SK-N-SH (cell line): ENCODE measurements around the gene HVCN1. TPM values are rescaled to one million over a fixed set of nuclear protein-coding genes. Genes with fewer than 3 reads are reported as not detected.

Experiments used
- CTCF ChIA-PET: fragments of 300-600, 350-600 bp; formaldehyde crosslinking; extraction: SDS; loops from one replicate; lab custom pipeline; 2021; lab: Yijun Ruan, JAX
- POLR2A ChIA-PET: fragments of 350-600 bp; sonication (Branson Sonifier 250); formaldehyde crosslinking; extraction: SDS; loops from one replicate; lab custom pipeline; 2020; ENCODE audit warnings: antibody characterized with exemption, inconsistent platforms; lab: Yijun Ruan, JAX
- DNase-seq: peaks from one replicate; pipeline ENCODE4 v3.0.0; 2012
- H2AFZ ChIP-seq: fragments of 200-600 bp; sonication (generic); 2 replicates; pipeline ENCODE4 v1.8.1; 2016; ENCODE audit warnings: antibody characterized with exemption, mild to moderate bottlenecking, low read depth
- H3F3A ChIP-seq: fragments of 200-600 bp; sonication (generic); replicated peaks from 2 replicates; pipeline ENCODE3; 2016; ENCODE audit warnings: antibody characterized with exemption, mild to moderate bottlenecking; ENCODE audit not compliant: insufficient read depth
- H3K27ac ChIP-seq, 2 experiments: fragments of 200-500 bp in 1 of 2; fragments of 200-600 bp in 1 of 2; sonication (Bioruptor generic) in 1 of 2; sonication (generic), shearing (Covaris generic) in 1 of 2; 2 replicates each; pipeline versions ENCODE4 v1.5.1 to v1.6.1; 2014 to 2016; ENCODE audit warnings: low read depth in 2 of 2, inconsistent platforms in 1 of 2, low read length in 1 of 2, mild to moderate bottlenecking in 1 of 2, mixed read lengths in 1 of 2
- H3K27me3 ChIP-seq: fragments of 200-600 bp; sonication (generic), shearing (Covaris generic); 2 replicates; pipeline ENCODE4 v1.6.1; 2016; ENCODE audit warnings: mixed run types; ENCODE audit not compliant: insufficient read depth
- H3K36me3 ChIP-seq, 2 experiments: fragments of 200-500 bp in 1 of 2; fragments of 200-600 bp in 1 of 2; sonication (Bioruptor generic) in 1 of 2; sonication (generic) in 1 of 2; replicated peaks in 1 of 2; 2 replicates each; pipeline versions ENCODE3 to v1.5.1; 2014 to 2016; ENCODE audit warnings: low read length in 1 of 2, mild to moderate bottlenecking in 1 of 2; ENCODE audit not compliant: insufficient read depth in 2 of 2, control insufficient read depth in 1 of 2
- H3K4me1 ChIP-seq, 2 experiments: fragments of 200-500 bp in 1 of 2; fragments of 200-600 bp in 1 of 2; sonication (Bioruptor generic) in 1 of 2; sonication (generic), shearing (Covaris generic) in 1 of 2; 2 replicates each; pipeline versions ENCODE4 v1.5.1 to v1.6.1; 2014 to 2016; ENCODE audit warnings: low read depth in 1 of 2, low read length in 1 of 2, mixed run types in 1 of 2; ENCODE audit not compliant: insufficient read depth in 2 of 2, control insufficient read depth in 1 of 2
- H3K4me2 ChIP-seq: fragments of 200-600 bp; sonication (generic), shearing (Covaris generic); 2 replicates; pipeline ENCODE4 v1.6.1; 2017; ENCODE audit warnings: mixed run types
- H3K4me3 ChIP-seq, 2 experiments: fragments of 200-500 bp in 1 of 2; fragments of 200-600 bp in 1 of 2; sonication (Bioruptor generic) in 1 of 2; sonication (generic), shearing (Covaris generic) in 1 of 2; 2 replicates each; pipeline versions ENCODE4 v1.5.1 to v1.8.1; 2014 to 2016; ENCODE audit warnings: low read depth in 2 of 2, inconsistent platforms in 1 of 2, low read length in 1 of 2, mild to moderate bottlenecking in 1 of 2, mixed read lengths in 1 of 2, moderate library complexity in 1 of 2
- H3K79me2 ChIP-seq: fragments of 200-600 bp; sonication (generic); 2 replicates; pipeline ENCODE4 v1.8.1; 2017; ENCODE audit warnings: mild to moderate bottlenecking; ENCODE audit not compliant: insufficient read depth
- H3K9ac ChIP-seq: fragments of 200-600 bp; sonication (generic); 2 replicates; pipeline ENCODE4 v1.6.1; 2017; ENCODE audit warnings: mixed run types
- H3K9me2 ChIP-seq: fragments of 200-600 bp; sonication (generic); 2 replicates; pipeline ENCODE4 v1.6.1; 2017; ENCODE audit warnings: mixed run types
- H3K9me3 ChIP-seq: fragments of 200-600 bp; sonication (generic); 2 replicates; pipeline ENCODE4 v1.6.1; 2017; ENCODE audit warnings: mixed run types, mild to moderate bottlenecking, moderate library complexity
- H4K20me1 ChIP-seq: fragments of 200-600 bp; sonication (generic); 2 replicates; pipeline ENCODE4 v1.6.1; 2017; ENCODE audit warnings: mild to moderate bottlenecking, mixed run types; ENCODE audit not compliant: insufficient read depth
- ELF1 ChIP-seq: IDR thresholded peaks from 2 replicates; pipeline ENCODE4 v1.4.0; 2012
- EP300 ChIP-seq, 2 experiments: IDR thresholded peaks; 2 replicates each; pipeline versions ENCODE4 v1.4.0 to v1.6.1; 2012; ENCODE audit warnings: borderline replicate concordance in 1 of 2, low read depth in 1 of 2, low read length in 1 of 2
- EZH2phosphoT487 ChIP-seq: fragments of 200-600 bp; sonication (generic); IDR thresholded peaks from 2 replicates; pipeline ENCODE4 v1.6.1; 2017; ENCODE audit warnings: low read depth, mixed run types, mild to moderate bottlenecking, antibody characterized with exemption, moderate library complexity, borderline replicate concordance
- FOSL2 ChIP-seq: IDR thresholded peaks from 2 replicates; pipeline ENCODE4 v1.4.0; 2012; ENCODE audit warnings: low read depth, mild to moderate bottlenecking, moderate library complexity, borderline replicate concordance
- FOXJ3 ChIP-seq: sonication (generic); formaldehyde crosslinking; IDR thresholded peaks from 2 replicates; pipeline ENCODE4 v1.5.1; 2020; ENCODE audit warnings: mild to moderate bottlenecking, missing genetic modification reagents
- FOXM1 ChIP-seq: IDR thresholded peaks from 2 replicates; pipeline ENCODE4 v1.4.0; 2012; ENCODE audit warnings: low read depth, mild to moderate bottlenecking
- GABPA ChIP-seq: IDR thresholded peaks from 2 replicates; pipeline ENCODE4 v1.4.0; 2012; ENCODE audit warnings: low read depth, mild to moderate bottlenecking
- GATA2 ChIP-seq: sonication (generic); formaldehyde crosslinking; IDR thresholded peaks from 2 replicates; pipeline ENCODE4 v1.5.0; 2020; ENCODE audit warnings: mild to moderate bottlenecking, missing genetic modification reagents
- MAX ChIP-seq: IDR thresholded peaks from 2 replicates; pipeline ENCODE4 v1.4.0; 2012; ENCODE audit warnings: low read depth
- MXI1 ChIP-seq: IDR thresholded peaks from 2 replicates; pipeline ENCODE4 v1.6.1; 2012; ENCODE audit warnings: mild to moderate bottlenecking, low read depth, low read length, improper control_type of control experiment
- NFIC ChIP-seq: IDR thresholded peaks from 2 replicates; pipeline ENCODE4 v1.4.0; 2012; ENCODE audit warnings: borderline replicate concordance
- NRF1 ChIP-seq: IDR thresholded peaks from 2 replicates; pipeline ENCODE4 v1.6.1; 2012; ENCODE audit warnings: low read depth, mild to moderate bottlenecking, low read length
- RAD21 ChIP-seq: IDR thresholded peaks from 2 replicates; pipeline ENCODE4 v1.6.1; 2012; ENCODE audit warnings: mild to moderate bottlenecking, low read length
- REST ChIP-seq: IDR thresholded peaks from 2 replicates; pipeline ENCODE4 v1.6.1; 2012; ENCODE audit warnings: mild to moderate bottlenecking, low read depth, low read length, moderate library complexity
- RFX5 ChIP-seq: IDR thresholded peaks from 2 replicates; pipeline ENCODE4 v1.6.1; 2012; ENCODE audit warnings: mild to moderate bottlenecking, improper control_type of control experiment, low read length
- RXRA ChIP-seq: IDR thresholded peaks from 2 replicates; pipeline ENCODE4 v1.4.0; 2012; ENCODE audit warnings: low read depth, mild to moderate bottlenecking, borderline replicate concordance
- TEAD4 ChIP-seq: IDR thresholded peaks from 2 replicates; pipeline ENCODE4 v1.4.0; 2012; ENCODE audit warnings: mild to moderate bottlenecking, borderline replicate concordance; ENCODE audit not compliant: insufficient read depth
- ZBTB33 ChIP-seq: IDR thresholded peaks from 2 replicates; pipeline ENCODE4 v1.4.0; 2012; ENCODE audit warnings: low read depth, borderline replicate concordance
- WGBS: methylation state at CpG from one replicate; pipeline ENCODE4 v1.1.6; 2017; ENCODE audit warnings: low lambda C conversion rate; 5-methylcytosine and 5-hydroxymethylcytosine counted together
- polyA plus RNA-seq, 3 experiments: library from polyadenylated mRNA; depleted of rRNA; stranded (reverse); fragments of >200 nt; gene quantifications; 2 replicates each; pipeline ENCODE4 v1.2.3, GENCODE V29; 2012

The HVCN1 gene
- polyA plus RNA-seq, 1 of the 3 experiments (the other 2 are of a cell fraction), result 0.03 TPM

- no peak overlapping the region for H3K9ac ChIP-seq
- no peak overlapping the region for H3K4me3 ChIP-seq
- H3K4me2 ChIP-seq, result no peak overlapping the region
- H2AFZ ChIP-seq, result no peak overlapping the region
- CTCF ChIA-PET, result interaction anchor here (1.0 kb wide), 1 partner anchor 12 kb away, joined by 3 read pairs; no protein-coding TSS in a partner anchor
- H3K27ac ChIP-seq, result no peak overlapping the region
- TF ChIP-seq FOSL2, result no peak
- no peak for TF ChIP-seq EZH2phosphoT487
- no peak for TF ChIP-seq RFX5
- TF ChIP-seq TEAD4, result no peak
- no peak for TF ChIP-seq GABPA
- TF ChIP-seq EP300 (IDR thresholded peaks at IDR 0.05; ENCODE audit: borderline replicate concordance in 1 of 2, low read depth in 1 of 2, low read length in 1 of 2), result no peak
- no peak for TF ChIP-seq FOXM1
- no peak for TF ChIP-seq REST
- no peak for TF ChIP-seq RAD21
- no peak for TF ChIP-seq GATA2 (CRISPR knock-in tag)
- TF ChIP-seq NFIC, result no peak
- TF ChIP-seq NRF1, result no peak
- TF ChIP-seq RXRA, result no peak
- TF ChIP-seq MAX, result no peak
- no peak for TF ChIP-seq MXI1
- no peak for TF ChIP-seq ZBTB33
- no peak for TF ChIP-seq FOXJ3
- no peak for TF ChIP-seq ELF1
- TF ChIP-seq, all 33 proteins: peak for 0
- 73% methylated on average over 12 of the region's 12 CpGs for WGBS
- Histone ChIP-seq H3F3A (no peaks in the 10 kb centered on the region), H4K20me1 (no peaks in the 10 kb centered on the region), H3K36me3 (no peaks in the 10 kb centered on the region), H3K27me3 (no peaks in the 10 kb centered on the region), H3K79me2 (no peaks in the 10 kb centered on the region), H3K4me1 (no peaks in the 10 kb centered on the region), H3K9me3 (no peaks in the 10 kb centered on the region), H3K9me2 (no peaks in the 10 kb centered on the region)
- DNase-seq, result no peak
- POLR2A ChIA-PET, result no interaction called here
Measured at GRCh38 chr12:110668480-110669192, 20.3 kb downstream of the HVCN1 start.
